HG02884 (cell line): ENCODE measurements around the gene ZNF226.
"Not testable (repeated sequence)": the region's sequence is repeated elsewhere in the genome, so short reads cannot be mapped to it uniquely, and the experiment has no call there.

Experiments used
- ATAC-seq: cut with Tn5 transposase; IDR thresholded peaks from one replicate; pipeline ENCODE4 v1.9.1; 2021; ENCODE audit warnings: mild to moderate bottlenecking, moderate library complexity; ENCODE audit not compliant: unreplicated experiment

The ZNF226 gene

DNA sequence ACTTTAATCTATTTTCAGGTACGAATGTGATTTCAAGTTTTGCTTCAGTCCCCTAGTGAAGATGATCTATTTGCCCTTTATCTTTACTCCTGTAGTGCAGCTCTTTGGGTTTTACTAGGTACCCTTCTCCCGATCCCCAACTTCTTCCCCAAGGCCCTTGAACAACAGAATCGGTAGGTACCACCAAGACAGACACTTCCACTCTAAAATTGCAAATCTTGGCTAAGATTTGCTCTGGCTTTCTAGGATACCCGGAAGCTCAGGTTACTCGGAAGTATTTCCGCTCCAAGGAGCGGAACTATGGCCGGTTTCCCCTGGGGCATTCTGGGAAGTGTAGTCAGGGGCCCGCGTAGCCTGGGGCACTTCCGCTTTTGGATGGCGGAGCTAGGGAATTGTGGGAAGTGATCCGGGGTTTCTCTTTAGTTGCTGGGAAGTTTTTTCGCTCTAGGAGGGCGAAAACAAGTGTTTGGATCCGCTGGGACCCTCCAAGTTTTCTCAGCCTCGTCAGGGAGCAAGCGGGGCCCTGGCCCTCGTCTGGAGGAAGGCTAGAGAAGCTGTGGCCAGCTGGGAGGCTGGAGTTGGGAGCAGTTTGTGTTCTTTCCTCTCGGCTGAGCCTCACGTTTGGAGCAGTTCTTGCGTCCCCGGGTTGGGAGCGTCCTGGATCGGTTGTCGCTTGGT, 42.4 kb downstream of the ZNF226 start:
- peak; percentile 95 for ATAC-seq

DNA sequence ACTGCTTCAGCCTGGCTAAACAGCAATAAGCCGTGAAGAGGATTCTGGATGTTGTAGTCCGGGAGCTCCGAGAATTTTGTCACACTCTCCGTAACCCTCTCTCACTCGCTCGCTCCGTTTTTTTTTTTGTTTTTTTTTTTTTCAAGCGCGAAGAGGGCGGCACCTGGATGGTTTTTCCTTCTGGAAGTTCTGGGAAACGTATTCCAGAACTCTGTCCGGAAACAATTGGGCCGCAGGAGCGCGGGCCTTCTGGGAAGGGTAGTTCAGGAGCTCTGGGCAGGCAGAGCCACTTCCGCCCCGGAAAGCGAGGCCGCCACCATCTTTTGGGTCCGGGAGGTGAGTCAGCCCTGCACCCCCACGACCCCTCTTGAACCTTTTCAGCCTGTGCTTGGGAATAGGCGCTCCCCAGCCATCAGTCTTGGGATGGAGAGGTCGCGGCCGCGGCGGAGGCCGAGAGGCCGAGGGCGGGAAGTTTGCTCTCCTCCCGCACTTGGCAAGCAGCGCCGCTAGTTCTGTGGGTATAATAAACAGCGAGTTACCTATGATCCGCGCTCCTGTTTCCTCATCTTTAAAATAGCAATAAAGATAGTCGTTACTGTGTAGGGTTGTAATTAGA, 47.5 kb downstream of the ZNF226 start, which contains the start of gene ZNF227:
TSS of gene ZNF227 (plus strand) at position 283 of the 616 bp plus-strand sequence. CDS start 5,261 bp downstream, outside the sequence.
- ATAC-seq: peak; percentile 78

DNA sequence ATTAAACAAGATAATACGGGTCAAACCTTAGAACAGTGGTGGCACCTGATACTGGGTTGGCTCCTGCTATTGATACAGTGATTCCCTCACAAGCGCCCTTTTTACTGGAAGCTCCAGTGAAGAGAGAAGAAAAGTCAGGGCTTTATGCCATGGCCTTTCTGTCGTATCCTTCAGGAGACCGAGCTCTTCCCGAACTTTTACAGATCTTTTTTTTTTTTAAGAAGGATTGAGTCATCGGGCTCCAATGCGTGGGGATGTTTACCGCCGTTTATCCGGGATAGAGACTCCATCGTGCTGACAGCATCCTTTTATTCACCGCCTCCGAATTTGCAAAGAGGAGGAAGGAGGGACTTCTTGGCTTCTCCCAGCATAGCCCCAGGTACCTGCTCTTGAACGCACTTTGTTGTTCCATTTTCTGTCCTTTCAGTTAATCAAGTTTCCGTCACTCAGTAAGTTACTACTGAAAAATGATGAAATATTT, 48.0 kb downstream of the ZNF226 start:
- peak; percentile 14 for ATAC-seq

GRCh38 chr19:44219926-44220325, 55.0 kb downstream of the ZNF226 start:
- not testable (repeated sequence) for ATAC-seq

- ATAC-seq: not testable (repeated sequence)
Observed at GRCh38 chr19:44220761-44221160, 55.9 kb downstream of the ZNF226 start.

DNA sequence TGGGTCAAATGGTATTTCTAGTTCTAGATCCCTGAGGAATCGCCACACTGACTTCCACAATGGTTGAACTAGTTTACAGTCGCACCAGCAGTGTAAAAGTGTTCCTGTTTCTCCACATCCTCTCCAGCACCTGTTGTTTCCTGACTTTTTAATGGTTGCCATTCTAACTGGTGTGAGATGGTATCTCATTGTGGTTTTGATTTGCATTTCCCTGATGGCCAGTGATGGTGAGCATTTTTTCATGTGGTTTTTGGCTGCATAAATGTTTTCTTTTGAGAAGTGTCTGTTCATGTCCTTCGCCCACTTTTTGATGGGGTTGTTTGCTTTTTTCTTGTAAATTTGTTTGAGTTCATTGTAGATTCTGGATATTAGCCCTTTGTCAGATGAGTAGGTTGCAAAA, 56.4 kb downstream of the ZNF226 start:
- ATAC-seq: not testable (repeated sequence)
